Measurements from ENCODE around the gene PHF2.

PHF2 gene

GRCh38 chr9:93543117-93543516 lies 33.3 kb upstream of the PHF2 start:
- TF ChIP-seq ZNF670 (tag by site-specific recombination; IDR thresholded peaks at IDR 0.05; ENCODE audit: low read depth) (no peak), ZNF350 (tag by site-specific recombination; IDR thresholded peaks at IDR 0.05) (no peak), ZBTB48 (tag by site-specific recombination; IDR thresholded peaks at IDR 0.05) (no peak), GLIS2 (tag by site-specific recombination; IDR thresholded peaks at IDR 0.05) (no peak), ZNF629 (tag by site-specific recombination; IDR thresholded peaks at IDR 0.05) (no peak), ZNF791 (tag by site-specific recombination; IDR thresholded peaks at IDR 0.05) (no peak), ZNF692 (tag by site-specific recombination; IDR thresholded peaks at IDR 0.05) (no peak), ZNF639 (tag by site-specific recombination; IDR thresholded peaks at IDR 0.05) (no peak), REST (tag by site-specific recombination; IDR thresholded peaks at IDR 0.05) (no peak), ZNF623 (tag by site-specific recombination; IDR thresholded peaks at IDR 0.05) (no peak), ZNF140 (tag by site-specific recombination; IDR thresholded peaks at IDR 0.05) (no peak), ZNF2 (tag by site-specific recombination; IDR thresholded peaks at IDR 0.05) (no peak), ZNF704 (tag by site-specific recombination; IDR thresholded peaks at IDR 0.05) (no peak)
- TF ChIP-seq, protein P1, sequence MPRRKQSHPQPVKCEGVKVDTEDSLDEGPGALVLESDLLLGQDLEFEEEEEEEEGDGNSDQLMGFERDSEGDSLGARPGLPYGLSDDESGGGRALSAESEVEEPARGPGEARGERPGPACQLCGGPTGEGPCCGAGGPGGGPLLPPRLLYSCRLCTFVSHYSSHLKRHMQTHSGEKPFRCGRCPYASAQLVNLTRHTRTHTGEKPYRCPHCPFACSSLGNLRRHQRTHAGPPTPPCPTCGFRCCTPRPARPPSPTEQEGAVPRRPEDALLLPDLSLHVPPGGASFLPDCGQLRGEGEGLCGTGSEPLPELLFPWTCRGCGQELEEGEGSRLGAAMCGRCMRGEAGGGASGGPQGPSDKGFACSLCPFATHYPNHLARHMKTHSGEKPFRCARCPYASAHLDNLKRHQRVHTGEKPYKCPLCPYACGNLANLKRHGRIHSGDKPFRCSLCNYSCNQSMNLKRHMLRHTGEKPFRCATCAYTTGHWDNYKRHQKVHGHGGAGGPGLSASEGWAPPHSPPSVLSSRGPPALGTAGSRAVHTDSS (tag by site-specific recombination; IDR thresholded peaks at IDR 0.05), result no peak
- TF ChIP-seq, protein P2, sequence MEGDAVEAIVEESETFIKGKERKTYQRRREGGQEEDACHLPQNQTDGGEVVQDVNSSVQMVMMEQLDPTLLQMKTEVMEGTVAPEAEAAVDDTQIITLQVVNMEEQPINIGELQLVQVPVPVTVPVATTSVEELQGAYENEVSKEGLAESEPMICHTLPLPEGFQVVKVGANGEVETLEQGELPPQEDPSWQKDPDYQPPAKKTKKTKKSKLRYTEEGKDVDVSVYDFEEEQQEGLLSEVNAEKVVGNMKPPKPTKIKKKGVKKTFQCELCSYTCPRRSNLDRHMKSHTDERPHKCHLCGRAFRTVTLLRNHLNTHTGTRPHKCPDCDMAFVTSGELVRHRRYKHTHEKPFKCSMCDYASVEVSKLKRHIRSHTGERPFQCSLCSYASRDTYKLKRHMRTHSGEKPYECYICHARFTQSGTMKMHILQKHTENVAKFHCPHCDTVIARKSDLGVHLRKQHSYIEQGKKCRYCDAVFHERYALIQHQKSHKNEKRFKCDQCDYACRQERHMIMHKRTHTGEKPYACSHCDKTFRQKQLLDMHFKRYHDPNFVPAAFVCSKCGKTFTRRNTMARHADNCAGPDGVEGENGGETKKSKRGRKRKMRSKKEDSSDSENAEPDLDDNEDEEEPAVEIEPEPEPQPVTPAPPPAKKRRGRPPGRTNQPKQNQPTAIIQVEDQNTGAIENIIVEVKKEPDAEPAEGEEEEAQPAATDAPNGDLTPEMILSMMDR (tag by site-specific recombination; IDR thresholded peaks at IDR 0.05), result no peak
- TF ChIP-seq, protein P3, sequence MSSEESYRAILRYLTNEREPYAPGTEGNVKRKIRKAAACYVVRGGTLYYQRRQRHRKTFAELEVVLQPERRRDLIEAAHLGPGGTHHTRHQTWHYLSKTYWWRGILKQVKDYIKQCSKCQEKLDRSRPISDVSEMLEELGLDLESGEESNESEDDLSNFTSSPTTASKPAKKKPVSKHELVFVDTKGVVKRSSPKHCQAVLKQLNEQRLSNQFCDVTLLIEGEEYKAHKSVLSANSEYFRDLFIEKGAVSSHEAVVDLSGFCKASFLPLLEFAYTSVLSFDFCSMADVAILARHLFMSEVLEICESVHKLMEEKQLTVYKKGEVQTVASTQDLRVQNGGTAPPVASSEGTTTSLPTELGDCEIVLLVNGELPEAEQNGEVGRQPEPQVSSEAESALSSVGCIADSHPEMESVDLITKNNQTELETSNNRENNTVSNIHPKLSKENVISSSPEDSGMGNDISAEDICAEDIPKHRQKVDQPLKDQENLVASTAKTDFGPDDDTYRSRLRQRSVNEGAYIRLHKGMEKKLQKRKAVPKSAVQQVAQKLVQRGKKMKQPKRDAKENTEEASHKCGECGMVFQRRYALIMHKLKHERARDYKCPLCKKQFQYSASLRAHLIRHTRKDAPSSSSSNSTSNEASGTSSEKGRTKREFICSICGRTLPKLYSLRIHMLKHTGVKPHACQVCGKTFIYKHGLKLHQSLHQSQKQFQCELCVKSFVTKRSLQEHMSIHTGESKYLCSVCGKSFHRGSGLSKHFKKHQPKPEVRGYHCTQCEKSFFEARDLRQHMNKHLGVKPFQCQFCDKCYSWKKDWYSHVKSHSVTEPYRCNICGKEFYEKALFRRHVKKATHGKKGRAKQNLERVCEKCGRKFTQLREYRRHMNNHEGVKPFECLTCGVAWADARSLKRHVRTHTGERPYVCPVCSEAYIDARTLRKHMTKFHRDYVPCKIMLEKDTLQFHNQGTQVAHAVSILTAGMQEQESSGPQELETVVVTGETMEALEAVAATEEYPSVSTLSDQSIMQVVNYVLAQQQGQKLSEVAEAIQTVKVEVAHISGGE (tag by site-specific recombination; conservative IDR thresholded peaks at IDR 0.05; ENCODE audit: low read depth), result no peak
- ChIA-PET POLR2A (no interaction called here), CTCF (no interaction called here)
- no peak overlapping the region for H3K27ac ChIP-seq (ENCODE audit: extremely low read depth, low read depth, low read length)
- peaks cover 4 to 59% of the 10 kb centered on the region in 2 experiments; a peak in 1 of 3 replicates for H3K36me3 ChIP-seq (ENCODE audit: control insufficient read depth in 2 of 2, insufficient read depth in 1 of 2, low read length in 2 of 2)
- H3K4me3 ChIP-seq (ENCODE audit: low read depth, low read length), result no peak overlapping the region
- H3K9me3 ChIP-seq (ENCODE audit: control insufficient read depth, insufficient read depth, low read depth, low read length), result no peaks in the 10 kb centered on the region
- no peaks in the 10 kb centered on the region for H3K4me1 ChIP-seq (ENCODE audit: control insufficient read depth, insufficient read depth, low read length)

Measured in HEK293 (cell line).